Measurements from ENCODE around the gene LIN7B. TPM values are rescaled to one million over a fixed set of nuclear protein-coding genes. Genes with fewer than 3 reads are reported as not detected.

Gene LIN7B
- total and polyA plus RNA-seq, 9 of the 15 experiments (the other 6 are each of a cell fraction or from before 2014, with no cell fraction given), result 0.89 to 15.7 (median 4.0) TPM

DNA sequence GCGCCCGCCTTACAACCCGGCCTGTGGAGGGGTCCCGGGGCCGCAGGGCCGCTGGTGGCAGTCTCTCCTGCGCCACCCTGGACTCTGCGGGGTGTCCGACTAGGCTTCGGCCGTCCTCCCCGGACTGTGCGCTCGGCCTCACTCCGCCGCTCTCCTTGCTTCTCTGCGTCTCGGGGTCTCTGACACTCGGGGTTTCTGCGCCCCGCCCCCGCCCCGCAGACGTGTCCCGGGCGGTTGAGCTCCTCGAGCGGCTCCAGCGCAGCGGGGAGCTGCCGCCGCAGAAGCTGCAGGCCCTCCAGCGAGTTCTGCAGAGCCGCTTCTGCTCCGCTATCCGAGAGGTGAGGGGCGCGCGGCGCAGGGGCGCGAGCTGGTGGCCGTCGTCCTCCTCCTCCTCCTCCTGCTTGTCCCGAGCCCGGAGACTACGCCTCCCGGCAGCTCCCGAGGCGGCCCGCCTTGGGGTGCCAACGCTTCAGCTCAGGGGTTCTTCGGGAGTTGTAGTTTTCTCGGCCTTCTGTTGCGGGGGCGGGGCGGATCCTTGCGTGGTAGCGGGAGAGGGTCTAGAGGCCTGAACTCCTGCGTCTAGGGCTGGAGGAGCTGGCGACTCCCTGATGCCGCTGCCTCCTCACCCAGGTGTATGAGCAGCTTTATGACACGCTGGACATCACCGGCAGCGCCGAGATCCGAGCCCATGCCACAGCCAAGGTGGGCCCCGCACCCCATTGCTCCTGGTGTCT is 627 bp downstream of the LIN7B start (continued):
- TF ChIP-seq, protein P1, sequence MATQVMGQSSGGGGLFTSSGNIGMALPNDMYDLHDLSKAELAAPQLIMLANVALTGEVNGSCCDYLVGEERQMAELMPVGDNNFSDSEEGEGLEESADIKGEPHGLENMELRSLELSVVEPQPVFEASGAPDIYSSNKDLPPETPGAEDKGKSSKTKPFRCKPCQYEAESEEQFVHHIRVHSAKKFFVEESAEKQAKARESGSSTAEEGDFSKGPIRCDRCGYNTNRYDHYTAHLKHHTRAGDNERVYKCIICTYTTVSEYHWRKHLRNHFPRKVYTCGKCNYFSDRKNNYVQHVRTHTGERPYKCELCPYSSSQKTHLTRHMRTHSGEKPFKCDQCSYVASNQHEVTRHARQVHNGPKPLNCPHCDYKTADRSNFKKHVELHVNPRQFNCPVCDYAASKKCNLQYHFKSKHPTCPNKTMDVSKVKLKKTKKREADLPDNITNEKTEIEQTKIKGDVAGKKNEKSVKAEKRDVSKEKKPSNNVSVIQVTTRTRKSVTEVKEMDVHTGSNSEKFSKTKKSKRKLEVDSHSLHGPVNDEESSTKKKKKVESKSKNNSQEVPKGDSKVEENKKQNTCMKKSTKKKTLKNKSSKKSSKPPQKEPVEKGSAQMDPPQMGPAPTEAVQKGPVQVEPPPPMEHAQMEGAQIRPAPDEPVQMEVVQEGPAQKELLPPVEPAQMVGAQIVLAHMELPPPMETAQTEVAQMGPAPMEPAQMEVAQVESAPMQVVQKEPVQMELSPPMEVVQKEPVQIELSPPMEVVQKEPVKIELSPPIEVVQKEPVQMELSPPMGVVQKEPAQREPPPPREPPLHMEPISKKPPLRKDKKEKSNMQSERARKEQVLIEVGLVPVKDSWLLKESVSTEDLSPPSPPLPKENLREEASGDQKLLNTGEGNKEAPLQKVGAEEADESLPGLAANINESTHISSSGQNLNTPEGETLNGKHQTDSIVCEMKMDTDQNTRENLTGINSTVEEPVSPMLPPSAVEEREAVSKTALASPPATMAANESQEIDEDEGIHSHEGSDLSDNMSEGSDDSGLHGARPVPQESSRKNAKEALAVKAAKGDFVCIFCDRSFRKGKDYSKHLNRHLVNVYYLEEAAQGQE (IDR thresholded peaks at IDR 0.05; ENCODE audit: borderline replicate concordance), result no peak
- TF ChIP-seq, protein P1 (CRISPR knock-in tag; IDR thresholded peaks at IDR 0.05; ENCODE audit: low read depth), result no peak
- TF ChIP-seq, protein P2, sequence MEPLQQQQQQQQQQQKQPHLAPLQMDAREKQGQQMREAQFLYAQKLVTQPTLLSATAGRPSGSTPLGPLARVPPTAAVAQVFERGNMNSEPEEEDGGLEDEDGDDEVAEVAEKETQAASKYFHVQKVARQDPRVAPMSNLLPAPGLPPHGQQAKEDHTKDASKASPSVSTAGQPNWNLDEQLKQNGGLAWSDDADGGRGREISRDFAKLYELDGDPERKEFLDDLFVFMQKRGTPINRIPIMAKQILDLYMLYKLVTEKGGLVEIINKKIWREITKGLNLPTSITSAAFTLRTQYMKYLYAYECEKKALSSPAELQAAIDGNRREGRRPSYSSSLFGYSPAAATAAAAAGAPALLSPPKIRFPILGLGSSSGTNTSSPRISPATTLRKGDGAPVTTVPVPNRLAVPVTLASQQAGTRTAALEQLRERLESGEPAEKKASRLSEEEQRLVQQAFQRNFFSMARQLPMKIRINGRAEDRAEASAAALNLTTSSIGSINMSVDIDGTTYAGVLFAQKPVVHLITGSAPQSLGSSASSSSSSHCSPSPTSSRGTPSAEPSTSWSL (CRISPR knock-in tag; IDR thresholded peaks at IDR 0.05; ENCODE audit: borderline replicate concordance), result no peak
- TF ChIP-seq FIP1L1 (IDR thresholded peaks at IDR 0.05; ENCODE audit: low read depth, low read length, poor library complexity, severe bottlenecking) (peak; percentile 17), PTRF (tag; IDR thresholded peaks at IDR 0.05) (no peak), ATF7 (IDR thresholded peaks at IDR 0.05) (no peak; the same call in 1 of the 2 replicates), NCOA1 (IDR thresholded peaks at IDR 0.05; ENCODE audit: low read depth) (no peak), ARID2 (IDR thresholded peaks at IDR 0.05) (no peak)
- TF ChIP-seq, protein P3, sequence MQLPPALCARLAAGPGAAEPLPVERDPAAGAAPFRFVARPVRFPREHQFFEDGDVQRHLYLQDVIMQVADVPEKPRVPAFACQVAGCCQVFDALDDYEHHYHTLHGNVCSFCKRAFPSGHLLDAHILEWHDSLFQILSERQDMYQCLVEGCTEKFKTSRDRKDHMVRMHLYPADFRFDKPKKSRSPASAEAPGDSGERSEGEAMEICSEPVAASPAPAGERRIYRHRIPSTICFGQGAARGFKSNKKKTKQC (CRISPR knock-in tag; IDR thresholded peaks at IDR 0.05), result no peak
- TF ChIP-seq, protein P4, sequence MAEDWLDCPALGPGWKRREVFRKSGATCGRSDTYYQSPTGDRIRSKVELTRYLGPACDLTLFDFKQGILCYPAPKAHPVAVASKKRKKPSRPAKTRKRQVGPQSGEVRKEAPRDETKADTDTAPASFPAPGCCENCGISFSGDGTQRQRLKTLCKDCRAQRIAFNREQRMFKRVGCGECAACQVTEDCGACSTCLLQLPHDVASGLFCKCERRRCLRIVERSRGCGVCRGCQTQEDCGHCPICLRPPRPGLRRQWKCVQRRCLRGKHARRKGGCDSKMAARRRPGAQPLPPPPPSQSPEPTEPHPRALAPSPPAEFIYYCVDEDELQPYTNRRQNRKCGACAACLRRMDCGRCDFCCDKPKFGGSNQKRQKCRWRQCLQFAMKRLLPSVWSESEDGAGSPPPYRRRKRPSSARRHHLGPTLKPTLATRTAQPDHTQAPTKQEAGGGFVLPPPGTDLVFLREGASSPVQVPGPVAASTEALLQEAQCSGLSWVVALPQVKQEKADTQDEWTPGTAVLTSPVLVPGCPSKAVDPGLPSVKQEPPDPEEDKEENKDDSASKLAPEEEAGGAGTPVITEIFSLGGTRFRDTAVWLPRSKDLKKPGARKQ (CRISPR knock-in tag; IDR thresholded peaks at IDR 0.05), result no peak
- TF ChIP-seq, protein P5, sequence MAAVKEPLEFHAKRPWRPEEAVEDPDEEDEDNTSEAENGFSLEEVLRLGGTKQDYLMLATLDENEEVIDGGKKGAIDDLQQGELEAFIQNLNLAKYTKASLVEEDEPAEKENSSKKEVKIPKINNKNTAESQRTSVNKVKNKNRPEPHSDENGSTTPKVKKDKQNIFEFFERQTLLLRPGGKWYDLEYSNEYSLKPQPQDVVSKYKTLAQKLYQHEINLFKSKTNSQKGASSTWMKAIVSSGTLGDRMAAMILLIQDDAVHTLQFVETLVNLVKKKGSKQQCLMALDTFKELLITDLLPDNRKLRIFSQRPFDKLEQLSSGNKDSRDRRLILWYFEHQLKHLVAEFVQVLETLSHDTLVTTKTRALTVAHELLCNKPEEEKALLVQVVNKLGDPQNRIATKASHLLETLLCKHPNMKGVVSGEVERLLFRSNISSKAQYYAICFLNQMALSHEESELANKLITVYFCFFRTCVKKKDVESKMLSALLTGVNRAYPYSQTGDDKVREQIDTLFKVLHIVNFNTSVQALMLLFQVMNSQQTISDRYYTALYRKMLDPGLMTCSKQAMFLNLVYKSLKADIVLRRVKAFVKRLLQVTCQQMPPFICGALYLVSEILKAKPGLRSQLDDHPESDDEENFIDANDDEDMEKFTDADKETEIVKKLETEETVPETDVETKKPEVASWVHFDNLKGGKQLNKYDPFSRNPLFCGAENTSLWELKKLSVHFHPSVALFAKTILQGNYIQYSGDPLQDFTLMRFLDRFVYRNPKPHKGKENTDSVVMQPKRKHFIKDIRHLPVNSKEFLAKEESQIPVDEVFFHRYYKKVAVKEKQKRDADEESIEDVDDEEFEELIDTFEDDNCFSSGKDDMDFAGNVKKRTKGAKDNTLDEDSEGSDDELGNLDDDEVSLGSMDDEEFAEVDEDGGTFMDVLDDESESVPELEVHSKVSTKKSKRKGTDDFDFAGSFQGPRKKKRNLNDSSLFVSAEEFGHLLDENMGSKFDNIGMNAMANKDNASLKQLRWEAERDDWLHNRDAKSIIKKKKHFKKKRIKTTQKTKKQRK (IDR thresholded peaks at IDR 0.05; ENCODE audit: borderline replicate concordance, low read depth, low read length), result no peak
